Measurements from ENCODE around the gene ARL6IP4.

ARL6IP4 gene

GRCh38 chr12:122979001-122979907, 1.2 kb upstream of the ARL6IP4 start:
- DNase-seq, result no peak

GRCh38 chr12:122979908-122980182, 636 bp upstream of the ARL6IP4 start:
- DNase-seq, result no peak

DNA sequence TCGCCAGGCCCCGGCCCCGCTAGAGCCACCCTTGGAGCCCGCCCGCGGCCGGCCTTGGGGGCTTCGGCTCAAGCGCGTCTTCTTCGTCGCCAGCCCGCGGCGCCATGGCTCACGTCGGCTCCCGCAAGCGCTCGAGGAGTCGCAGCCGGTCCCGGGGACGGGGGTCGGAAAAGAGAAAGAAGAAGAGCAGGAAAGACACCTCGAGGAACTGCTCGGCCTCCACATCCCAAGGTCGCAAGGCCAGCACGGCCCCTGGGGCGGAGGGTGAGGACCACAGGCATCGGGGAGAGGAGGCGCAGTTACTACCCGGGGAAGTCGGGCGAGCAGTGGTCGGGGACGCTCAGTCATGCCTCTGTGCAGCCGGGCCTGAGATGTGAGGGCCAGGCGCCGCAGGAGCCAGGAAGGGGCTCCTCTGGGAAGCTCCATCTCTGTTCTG, 573 bp downstream of the ARL6IP4 start:
- no peak for DNase-seq

DNA sequence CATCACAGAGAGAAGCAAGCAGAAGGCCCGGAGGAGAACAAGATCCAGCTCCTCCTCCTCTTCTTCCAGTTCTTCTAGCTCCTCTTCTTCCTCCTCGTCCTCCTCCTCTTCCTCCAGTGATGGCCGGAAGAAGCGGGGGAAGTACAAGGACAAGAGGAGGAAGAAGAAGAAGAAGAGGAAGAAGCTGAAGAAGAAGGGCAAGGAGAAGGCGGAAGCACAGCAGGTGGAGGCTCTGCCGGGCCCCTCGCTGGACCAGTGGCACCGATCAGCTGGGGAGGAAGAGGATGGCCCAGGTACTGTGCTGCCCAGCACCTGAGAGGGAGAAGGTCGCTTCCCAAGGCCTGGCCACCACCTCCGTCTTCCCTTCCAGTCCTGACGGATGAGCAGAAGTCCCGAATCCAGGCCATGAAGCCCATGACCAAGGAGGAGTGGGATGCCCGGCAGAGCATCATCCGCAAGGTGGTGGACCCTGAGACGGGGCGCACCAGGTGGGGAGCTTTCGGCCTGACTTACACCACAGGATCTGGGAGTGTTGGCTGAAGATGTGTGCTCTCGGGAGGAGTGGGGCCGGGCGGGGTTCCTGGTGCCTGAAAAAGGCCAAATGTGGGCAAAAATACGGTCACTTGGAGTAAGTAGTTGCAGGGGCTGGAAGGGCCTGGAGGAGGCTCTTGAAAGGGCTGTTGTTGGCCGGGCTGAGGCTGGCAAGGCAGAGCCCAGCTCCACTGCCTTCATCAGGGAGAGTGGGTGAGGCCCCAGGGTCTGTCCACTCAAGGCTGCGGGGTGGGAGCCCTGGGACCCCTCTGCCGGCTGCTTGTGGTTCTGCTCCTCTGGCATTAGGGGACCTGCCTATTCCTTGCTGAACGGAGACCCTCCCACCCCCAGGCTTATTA, 1.4 kb downstream of the ARL6IP4 start:
- DNase-seq, result no peak

- DNase-seq, result no peak
Observed at GRCh38 chr12:122982477-122982815, 2.0 kb downstream of the ARL6IP4 start.

DNA sequence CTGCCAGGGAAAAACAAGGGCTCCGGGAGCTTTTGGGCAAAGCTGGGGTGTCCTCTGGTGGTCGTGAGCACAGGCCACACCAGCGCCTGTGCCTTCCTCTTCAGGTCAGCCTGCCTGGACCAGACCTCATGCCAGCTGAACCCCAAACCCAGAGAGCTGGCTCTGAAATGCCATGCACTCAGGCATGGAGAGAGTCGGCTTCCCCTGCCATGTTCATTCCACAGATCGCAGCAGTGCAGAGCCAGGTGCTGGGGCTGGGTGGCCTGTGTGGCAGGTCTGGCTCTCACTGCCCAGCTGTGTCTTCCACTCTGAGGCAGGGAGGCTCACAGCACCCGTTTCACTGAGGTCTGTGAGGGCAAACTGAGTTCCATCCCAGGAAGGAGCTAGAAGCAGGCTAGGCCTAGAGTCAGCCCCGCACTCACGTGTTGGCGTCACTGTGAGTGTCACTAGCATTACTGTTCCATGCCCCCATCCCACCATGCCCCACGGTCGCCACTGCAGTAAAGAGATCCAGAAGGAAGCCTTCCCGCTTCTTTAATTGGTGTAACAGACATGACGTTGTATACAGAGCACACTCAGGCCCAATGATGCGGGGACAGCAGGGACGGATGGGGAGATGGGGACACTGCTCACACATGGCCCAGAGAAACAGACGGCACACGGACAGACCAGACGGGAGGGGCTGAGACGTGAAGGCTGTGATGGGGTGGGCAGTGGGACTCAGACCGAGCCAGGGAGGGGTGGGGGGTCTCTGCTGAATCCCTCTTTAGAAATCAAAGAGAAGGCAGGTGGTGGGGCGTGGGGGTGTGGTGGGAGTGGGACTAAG, 2.7 kb downstream of the ARL6IP4 start:
- DNase-seq, result no peak

DNA sequence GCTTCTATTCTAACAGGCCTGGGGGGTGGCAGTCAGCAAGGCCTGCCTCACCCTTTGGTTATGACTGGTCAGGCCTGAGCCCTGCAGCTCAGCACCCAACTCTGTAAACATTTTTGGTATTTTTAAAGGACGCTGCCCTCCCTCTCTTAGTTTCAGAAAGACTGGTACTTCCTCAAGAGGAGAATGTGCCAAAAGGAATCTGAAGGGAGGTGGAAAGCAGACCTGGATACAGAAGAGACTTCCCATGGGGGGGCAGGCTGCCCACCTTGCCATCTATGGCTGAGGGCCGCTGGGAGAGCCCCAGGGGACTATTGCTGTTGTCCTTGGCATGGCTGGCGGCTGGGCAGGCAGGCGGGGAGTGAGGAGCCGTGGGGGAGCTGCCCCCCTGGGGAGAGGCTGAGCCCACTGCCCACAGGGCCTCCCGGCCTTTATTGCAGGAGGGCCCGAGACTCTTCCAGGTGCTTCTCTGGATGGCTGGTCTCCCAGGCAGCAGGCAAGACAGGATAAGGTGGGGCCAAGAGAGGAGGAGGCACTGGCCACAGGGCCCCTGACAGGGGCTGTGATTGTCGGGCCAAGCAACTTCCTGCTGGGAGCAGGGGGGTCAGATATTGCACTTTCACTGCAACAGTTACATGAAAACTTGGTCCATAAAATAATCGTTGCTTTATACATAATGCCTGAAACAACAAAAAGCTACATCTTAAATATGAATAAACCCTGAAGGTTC, 3.5 kb downstream of the ARL6IP4 start:
- no peak for DNase-seq

DNA sequence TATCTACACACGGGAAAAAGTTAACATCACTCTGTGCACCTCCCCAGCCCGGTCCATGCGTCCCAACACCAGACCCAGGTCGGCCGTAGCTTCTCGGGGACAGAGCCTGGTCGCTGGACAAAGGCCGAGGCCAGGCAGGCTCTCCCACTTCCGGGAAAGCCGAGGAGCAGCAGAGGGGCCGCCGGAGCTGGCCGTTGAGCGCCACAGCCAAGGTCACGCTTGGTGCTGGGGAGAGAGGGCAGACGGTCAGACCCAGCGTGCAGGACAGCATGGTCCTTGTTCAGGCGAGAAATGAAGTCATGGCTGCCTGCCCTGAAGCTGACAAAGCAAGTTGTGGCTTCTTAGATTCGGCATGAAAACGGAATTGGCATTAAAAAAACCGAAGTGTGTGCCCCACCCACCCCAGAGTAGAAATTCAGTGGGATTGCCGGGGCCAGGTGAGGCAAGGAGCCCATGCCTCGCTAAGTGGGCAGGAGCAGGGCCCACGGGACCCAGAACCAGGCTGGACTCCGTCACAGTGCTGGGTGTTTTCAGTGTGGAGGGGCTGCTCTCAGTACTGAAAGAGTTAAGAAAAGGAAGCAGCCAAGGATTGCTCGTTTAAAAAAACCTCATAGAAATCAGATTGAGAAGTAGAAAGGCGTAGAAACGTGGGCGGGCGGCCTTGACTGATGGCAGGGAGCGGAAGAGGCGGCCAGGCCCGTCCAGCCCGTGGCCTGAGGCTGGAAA, 4.3 kb downstream of the ARL6IP4 start:
- no peak for DNase-seq

GRCh38 chr12:122985338-122986257, 5.1 kb downstream of the ARL6IP4 start:
- no peak for DNase-seq

DNA sequence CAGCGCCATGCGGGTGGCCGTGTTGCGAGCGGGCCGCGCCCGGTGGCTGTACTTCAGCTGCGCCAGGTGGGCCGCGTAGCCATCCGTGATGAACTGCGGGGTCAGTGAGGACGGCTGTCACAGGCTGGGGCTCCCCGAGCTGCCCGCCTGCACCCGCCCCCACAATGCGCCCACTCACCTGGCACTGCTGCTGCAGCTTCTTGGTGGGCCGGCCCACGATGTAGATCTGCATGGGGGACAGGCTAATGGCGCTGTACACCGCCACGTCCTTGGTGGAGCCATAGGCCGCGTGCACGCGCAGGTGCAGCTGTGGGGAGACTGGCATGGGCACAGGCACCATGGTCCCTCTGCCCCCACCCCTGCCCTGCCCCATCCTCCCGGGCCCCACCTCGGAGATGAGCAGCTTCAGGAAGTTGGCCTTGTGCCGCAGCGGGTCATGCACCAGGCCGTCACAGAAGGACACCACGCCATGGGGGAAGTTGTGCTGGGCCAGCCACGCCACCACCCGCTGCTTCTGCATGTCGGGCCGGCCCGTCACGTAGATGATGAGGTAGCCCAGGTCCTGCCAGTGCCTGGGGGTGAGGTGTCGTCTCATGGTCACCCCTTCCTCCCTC, 5.9 kb downstream of the ARL6IP4 start:
- no peak for DNase-seq

DNA sequence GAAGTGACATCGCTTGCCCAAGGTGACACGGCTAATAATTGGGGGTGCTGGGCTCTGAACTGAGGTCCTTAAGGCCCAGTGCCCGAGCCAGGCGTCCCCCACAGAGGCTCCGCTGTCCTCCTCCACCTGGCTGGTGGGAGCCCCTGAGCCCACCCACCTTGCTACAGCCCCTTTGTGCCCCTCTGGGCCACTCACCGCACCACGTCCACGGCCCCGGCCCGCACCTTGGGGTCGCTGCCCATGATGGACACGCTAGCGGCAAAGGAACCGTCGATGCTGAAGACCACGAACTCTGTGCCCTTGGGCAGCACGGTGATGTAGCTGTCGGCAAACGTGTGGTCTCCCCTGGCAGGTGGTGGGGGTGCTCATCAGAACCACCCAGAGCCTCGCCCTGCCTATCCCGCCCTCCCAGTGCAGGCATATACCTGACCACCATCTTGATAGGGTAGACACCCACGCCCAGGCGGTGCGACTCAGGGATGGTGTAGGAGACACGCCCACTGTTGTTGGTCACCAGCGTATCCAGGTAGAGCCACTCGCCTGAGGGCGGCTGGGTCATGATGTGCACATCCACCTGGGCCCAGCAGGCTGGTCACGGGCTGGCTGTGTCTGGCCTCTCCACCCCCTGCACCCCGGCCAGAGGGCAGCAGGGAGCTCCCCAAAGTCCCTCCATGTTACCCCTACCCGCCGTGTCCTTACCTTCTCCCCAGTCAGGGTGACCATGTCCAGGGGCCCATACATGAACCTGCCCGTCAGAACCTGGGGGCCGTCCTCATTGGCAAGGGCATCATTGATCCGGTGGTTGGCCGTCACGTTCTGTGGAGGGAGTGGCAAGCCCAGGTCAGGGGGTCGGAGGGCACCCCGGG, 6.8 kb downstream of the ARL6IP4 start:
- DNase-seq, result no peak

DNA sequence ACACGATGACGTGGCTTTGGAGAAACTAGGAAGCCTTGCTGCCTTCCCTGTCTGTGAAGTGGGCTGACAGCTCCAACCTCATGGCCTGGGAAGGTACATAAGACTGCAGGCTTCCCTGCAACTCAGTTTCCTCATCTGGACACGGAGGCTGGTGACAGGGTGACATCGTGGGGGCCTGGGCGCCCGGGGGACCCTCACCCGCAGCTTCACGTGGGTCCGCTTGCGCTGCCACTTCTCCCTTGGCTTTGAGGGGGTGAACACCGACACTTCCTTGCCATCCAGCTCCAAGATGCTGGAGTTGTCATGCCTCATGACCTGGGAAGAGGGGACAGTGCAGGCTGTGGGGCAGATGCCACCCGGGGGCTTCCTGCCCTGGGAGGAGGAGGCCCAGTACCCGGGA, 7.6 kb downstream of the ARL6IP4 start:
- no peak for DNase-seq

- no peak for DNase-seq
Observed at GRCh38 chr12:122988612-122989212, 8.2 kb downstream of the ARL6IP4 start.

DNA sequence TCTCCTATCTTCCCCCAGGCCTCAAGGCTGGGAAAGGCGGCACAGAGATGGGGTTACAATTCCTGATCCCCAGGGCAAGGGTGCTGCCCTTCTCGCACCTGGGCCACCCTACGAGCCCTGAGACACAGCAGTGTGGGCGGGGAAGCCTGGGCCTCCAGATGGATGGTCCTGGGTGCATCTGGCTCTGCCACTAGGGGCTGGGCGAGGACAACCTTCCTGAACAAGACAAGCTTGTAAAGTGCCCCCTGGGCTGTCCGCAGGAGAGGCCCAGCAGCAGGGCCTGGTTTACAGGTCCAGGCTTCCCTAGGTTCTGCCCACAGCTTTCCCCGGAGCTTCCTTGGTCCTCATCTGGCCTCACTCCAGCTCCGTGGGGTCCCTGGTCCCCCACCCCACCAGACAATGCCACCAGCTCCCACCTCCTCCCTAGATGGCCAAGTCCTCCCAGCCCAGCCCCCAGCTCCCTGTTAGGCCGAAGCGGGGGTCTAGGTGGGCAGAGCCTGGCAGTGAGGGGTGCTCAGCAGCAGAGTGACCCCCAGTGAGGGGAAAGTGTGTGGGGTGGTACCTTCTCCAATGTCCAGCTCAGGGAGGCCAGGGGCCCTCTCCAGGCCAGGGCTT, 8.9 kb downstream of the ARL6IP4 start:
- DNase-seq, result no peak

DNA sequence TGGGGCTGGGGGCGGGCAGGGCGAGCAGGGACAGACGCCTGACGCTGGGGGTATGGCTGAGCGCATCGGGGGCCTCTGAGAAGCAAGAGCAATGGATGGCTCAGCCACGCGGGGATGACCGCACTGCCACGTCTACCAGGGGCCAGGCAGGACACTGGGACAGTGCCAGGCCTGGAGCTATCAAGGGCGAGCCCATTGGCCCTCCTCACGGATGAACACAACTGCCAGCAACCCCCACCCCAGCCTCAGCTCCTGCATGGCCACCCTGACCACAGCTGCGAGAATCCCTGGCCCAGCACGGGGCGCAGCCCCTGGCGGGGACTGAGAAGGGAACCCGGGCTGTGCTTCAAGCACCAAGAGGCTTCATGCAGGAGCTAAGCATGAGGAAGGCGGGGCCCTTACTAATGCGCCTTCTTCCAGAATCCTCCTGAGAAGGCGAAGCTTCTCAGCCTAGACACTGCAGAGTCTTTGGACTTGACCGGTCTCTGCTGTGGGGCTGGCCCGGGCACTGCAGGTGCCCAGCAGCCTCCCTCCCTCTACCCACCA, 9.5 kb downstream of the ARL6IP4 start:
- no peak for DNase-seq

DNA sequence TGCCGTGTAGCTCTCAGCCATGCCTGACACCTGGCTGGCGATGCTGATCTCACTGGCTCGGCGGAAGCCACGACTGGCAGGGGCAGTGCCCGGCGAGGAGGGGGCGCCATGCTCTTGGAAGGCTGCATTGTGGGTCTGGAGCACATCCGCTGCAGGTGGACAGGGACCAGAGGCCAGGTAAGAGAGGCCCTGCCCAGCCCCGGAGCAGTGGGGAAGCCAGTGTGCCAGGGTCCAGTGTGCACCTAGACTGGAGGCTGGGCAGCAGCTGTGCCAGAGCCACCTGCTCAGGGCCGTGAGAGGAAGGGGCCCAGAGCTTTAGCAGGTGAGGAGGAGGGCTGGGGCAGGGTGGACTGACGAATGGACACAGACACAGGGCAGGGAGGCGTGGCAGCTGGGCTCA, 10.1 kb downstream of the ARL6IP4 start:
- no peak for DNase-seq

- no peak for DNase-seq
Observed at GRCh38 chr12:122990961-122991622, 10.6 kb downstream of the ARL6IP4 start.
